Gastroesophageal sphincter (tissue), 4 donors: ENCODE measurements around the gene ARHGEF3. TPM values are rescaled to one million over a fixed set of nuclear protein-coding genes. Genes with fewer than 3 reads are reported as not detected.

Experiments used
- ATAC-seq: fragments of 150-250 bp; one replicate; pipeline ENCODE4 v1.9.1; 2016; ENCODE audit warnings: mild to moderate bottlenecking, moderate library complexity
- H3K27ac ChIP-seq, 4 donors: fragments of 200-600 bp; sonication (generic) in 3 of 4; 1 replicate in 3 of 4; 2 replicates in 1 of 4; pipeline ENCODE4 v1.5.1; 2016 to 2019
- H3K27me3 ChIP-seq: fragments of 200-600 bp; sonication (generic); one replicate; pipeline ENCODE4 v1.5.1; 2019
- H3K36me3 ChIP-seq, 2 donors: fragments of 200-600 bp; sonication (generic); one replicate each; pipeline ENCODE4 v1.5.1; 2019; ENCODE audit warnings: control low read depth in 1 of 2
- H3K4me1 ChIP-seq, 3 donors: fragments of 200-600 bp; sonication (generic); 1 replicate in 2 of 3; 2 replicates in 1 of 3; pipeline ENCODE4 v1.5.1; 2016 to 2019; ENCODE audit warnings: control low read depth in 2 of 3
- H3K4me3 ChIP-seq, 2 donors: fragments of 200-600 bp; sonication (generic); one replicate each; pipeline ENCODE4 v1.5.1; 2019; ENCODE audit warnings: mild to moderate bottlenecking in 1 of 2, moderate library complexity in 1 of 2
- H3K9me3 ChIP-seq, 3 donors: fragments of 200-600 bp; sonication (generic); one replicate each; pipeline ENCODE4 v1.5.1; 2017 to 2019; ENCODE audit warnings: control low read depth in 2 of 3
- EP300 ChIP-seq: sonication (generic); formaldehyde crosslinking; IDR thresholded peaks from one replicate; pipeline ENCODE4 v1.6.1; 2017; ENCODE audit warnings: antibody characterized with exemption, mild to moderate bottlenecking
- POLR2A ChIP-seq, 2 donors: fragments of 450-650 bp; IDR thresholded peaks; one replicate each; pipeline ENCODE4 v1.6.1; 2017; ENCODE audit warnings: antibody characterized with exemption in 2 of 2, mild to moderate bottlenecking in 2 of 2, moderate library complexity in 1 of 2
- POLR2AphosphoS5 ChIP-seq: sonication (generic); formaldehyde crosslinking; IDR thresholded peaks from one replicate; pipeline ENCODE4 v1.6.1; 2017; ENCODE audit warnings: antibody characterized with exemption
- WGBS, 2 donors: methylation state at CpG; one replicate each; pipeline ENCODE4 v1.1.5; 2018; ENCODE audit warnings: low coverage in 1 of 2; 5-methylcytosine and 5-hydroxymethylcytosine counted together
- total RNA-seq, 4 donors: library from RNA; depleted of rRNA; stranded (reverse); fragments of >200 nt; gene quantifications; one replicate each; pipeline ENCODE4 v1.1.0, GENCODE V29; 2016
- TF ChIP-seq, protein P1 (sequence below), 4 experiments: fragments of 200-600 bp in 2 of 4; fragments of 450-650 bp in 2 of 4; sonication (generic) in 1 of 4; IDR thresholded peaks; one replicate each; pipeline ENCODE4 v1.5.1; 2017 to 2019; ENCODE audit warnings: antibody characterized with exemption in 4 of 4, mild to moderate bottlenecking in 2 of 4, moderate library complexity in 2 of 4

Gene ARHGEF3
- total RNA-seq, 4 donors from 2014 or later: 10.1 to 21.6 (median 10.5) TPM

DNA sequence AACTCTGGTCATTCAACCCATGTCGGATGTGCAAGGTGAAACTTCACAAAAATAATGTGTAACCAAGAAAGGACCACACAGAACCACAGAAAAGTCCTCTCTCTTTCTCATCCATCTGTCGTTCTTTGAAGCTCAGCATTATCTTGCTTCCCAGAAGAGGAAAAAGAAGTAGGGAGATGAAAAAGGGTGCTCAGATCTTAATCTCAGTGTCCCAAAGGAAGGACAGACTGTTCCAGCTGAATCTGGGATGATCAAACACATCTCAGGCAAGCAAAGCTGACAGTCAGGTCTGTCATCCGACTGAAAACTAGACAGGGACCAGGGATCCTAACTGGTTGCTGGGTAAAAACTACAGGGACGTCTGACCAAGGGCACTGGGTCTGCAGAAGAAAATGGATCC lies 16.2 kb downstream of the ARHGEF3 start:
- peak overlapping the region in 1 of 4 donors; percentile 60 for H3K27ac ChIP-seq
- no peaks in the 10 kb centered on the region for H3K9me3 ChIP-seq
- no peaks in the 10 kb centered on the region for H3K36me3 ChIP-seq
- peaks cover 5 to 68% (median 18%) of the 10 kb centered on the region in 3 donors for H3K4me1 ChIP-seq
- ATAC-seq: no peak
- TF ChIP-seq POLR2AphosphoS5 (no peak), EP300 (no peak), POLR2A (IDR thresholded peaks at IDR 0.05) (no peak)
- TF ChIP-seq, protein P1, sequence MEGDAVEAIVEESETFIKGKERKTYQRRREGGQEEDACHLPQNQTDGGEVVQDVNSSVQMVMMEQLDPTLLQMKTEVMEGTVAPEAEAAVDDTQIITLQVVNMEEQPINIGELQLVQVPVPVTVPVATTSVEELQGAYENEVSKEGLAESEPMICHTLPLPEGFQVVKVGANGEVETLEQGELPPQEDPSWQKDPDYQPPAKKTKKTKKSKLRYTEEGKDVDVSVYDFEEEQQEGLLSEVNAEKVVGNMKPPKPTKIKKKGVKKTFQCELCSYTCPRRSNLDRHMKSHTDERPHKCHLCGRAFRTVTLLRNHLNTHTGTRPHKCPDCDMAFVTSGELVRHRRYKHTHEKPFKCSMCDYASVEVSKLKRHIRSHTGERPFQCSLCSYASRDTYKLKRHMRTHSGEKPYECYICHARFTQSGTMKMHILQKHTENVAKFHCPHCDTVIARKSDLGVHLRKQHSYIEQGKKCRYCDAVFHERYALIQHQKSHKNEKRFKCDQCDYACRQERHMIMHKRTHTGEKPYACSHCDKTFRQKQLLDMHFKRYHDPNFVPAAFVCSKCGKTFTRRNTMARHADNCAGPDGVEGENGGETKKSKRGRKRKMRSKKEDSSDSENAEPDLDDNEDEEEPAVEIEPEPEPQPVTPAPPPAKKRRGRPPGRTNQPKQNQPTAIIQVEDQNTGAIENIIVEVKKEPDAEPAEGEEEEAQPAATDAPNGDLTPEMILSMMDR (IDR thresholded peaks at IDR 0.05): no peak
- H3K27me3 ChIP-seq: no peaks in the 10 kb centered on the region
- 88 to 91% methylated on average over 3 to 4 of the region's 4 CpGs for WGBS, 2 donors
- H3K4me3 ChIP-seq: no peak overlapping the region

DNA sequence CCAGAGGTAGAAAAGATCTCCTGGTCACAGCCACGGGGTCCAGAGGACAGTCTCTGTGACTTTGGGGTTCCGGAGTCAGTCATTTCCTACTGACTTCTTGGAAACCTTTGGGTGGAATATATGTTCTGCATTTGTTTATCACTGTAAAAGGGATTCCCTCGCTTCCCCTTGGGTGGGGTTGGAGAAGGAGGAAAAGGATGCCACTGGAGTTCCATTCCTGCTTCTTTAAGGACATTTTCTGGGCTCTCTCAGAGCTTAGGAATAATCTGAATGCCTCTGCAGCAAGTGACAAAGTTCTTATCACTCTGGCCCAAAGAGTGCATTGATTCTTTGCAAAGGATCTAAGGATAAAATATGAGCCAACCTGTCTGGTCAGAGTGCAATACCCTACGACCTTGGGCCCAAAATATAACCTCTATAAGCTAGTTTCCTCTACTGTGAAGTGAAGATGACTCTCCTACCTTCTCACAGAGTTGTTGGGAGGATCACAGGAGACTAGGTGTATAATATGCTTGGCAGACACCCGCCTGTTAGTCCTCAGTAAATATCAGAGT lies 17.2 kb downstream of the ARHGEF3 start:
- 70 to 87% methylated on average over 1 to 3 of the region's 5 CpGs for WGBS, 2 donors
- ATAC-seq: no peak
- peak overlapping the region in 3 of 4 donors; percentile 45 to 60 (median 58) for H3K27ac ChIP-seq

DNA sequence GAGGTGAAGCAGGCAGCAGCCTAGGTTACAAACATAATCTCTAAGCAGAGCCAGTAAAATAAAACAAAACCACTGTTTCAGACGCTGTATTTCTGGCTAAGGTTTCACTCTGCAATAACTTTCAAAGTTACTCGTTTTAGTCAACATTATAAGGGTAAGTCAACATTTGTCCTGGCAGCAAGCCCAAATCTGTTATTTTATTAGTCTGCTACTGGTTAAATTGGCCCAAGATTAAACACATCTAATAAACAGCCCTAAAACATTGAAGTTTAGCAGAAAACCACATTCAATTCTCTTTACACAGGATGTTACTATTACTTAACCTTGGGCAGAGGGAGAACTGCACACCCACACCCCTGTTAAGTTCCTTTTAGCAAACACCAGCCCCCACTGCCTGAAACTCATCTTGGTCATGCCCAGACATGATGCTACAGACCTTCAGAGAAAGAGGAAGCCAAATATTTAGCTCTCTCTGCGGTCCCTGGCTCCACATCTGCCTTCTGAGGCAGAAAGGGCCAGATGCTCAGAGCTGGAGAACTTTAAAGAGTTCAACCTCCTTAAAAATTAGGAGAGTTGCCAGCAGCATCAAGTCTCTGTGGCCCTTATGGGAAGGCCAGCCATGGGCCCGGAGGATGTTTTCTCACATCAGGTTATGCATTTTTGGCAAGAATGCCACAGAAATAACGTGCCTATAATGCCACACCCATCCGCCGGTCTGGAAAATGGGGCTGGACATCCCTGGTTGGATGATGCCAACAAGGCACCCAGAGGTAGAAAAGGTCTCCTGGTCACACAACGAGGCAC lies 17.9 kb downstream of the ARHGEF3 start:
- no peaks in the 10 kb centered on the region for H3K27me3 ChIP-seq
- peak overlapping the region in 3 of 4 donors; percentile 45 to 60 (median 58) for H3K27ac ChIP-seq
- peak; percentile 73 for ATAC-seq
- 30 to 34% methylated on average over 2 to 6 of the region's 8 CpGs for WGBS, 2 donors
- peaks cover 2 to 52% (median 13%) of the 10 kb centered on the region in 3 donors for H3K4me1 ChIP-seq
- no peaks in the 10 kb centered on the region for H3K36me3 ChIP-seq
- no peaks in the 10 kb centered on the region for H3K9me3 ChIP-seq
- TF ChIP-seq POLR2AphosphoS5 (no peak), EP300 (no peak), POLR2A (IDR thresholded peaks at IDR 0.05) (no peak)
- TF ChIP-seq, protein P1 (IDR thresholded peaks at IDR 0.05): no peak
- H3K4me3 ChIP-seq: no peak overlapping the region

More for the DNA sequence above, 17.2 kb downstream of the ARHGEF3 start:
- no peaks in the 10 kb centered on the region for H3K9me3 ChIP-seq
- TF ChIP-seq, protein P1 (IDR thresholded peaks at IDR 0.05): no peak
- no peak for TF ChIP-seq EP300
- H3K36me3 ChIP-seq: no peaks in the 10 kb centered on the region
- H3K4me1 ChIP-seq: peaks cover 5 to 59% (median 18%) of the 10 kb centered on the region in 3 donors
- no peak overlapping the region for H3K4me3 ChIP-seq
- no peaks in the 10 kb centered on the region for H3K27me3 ChIP-seq

DNA sequence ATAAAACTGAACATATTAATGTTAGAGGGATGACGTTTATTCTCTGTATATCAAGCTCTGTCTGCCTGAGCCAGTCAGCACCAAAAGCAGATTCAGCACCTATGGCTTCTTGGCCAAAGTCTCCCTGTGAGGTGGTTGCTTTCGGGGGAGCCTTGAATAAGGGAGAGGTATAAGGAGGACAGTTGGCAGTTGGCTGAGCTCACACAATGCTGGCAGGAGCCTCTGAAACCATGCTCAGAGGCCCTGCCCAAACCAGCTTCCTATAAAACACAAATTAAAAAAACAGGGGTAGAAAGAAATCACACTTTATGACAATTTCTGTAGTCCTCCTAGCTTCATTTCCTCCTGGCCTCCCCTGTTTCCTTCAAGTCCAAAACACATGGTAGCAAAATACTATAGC lies 18.8 kb downstream of the ARHGEF3 start:
- ATAC-seq: no peak
- H3K36me3 ChIP-seq: no peaks in the 10 kb centered on the region
- TF ChIP-seq POLR2AphosphoS5 (no peak), EP300 (no peak), POLR2A (IDR thresholded peaks at IDR 0.05) (no peak)
- TF ChIP-seq, protein P1 (IDR thresholded peaks at IDR 0.05): no peak
- no peaks in the 10 kb centered on the region for H3K9me3 ChIP-seq
- peaks cover 2 to 45% (median 9%) of the 10 kb centered on the region in 3 donors for H3K4me1 ChIP-seq
- H3K4me3 ChIP-seq: no peak overlapping the region
- 56 to 81% methylated on average over 2 of the region's 2 CpGs for WGBS, 2 donors
- no peaks in the 10 kb centered on the region for H3K27me3 ChIP-seq
- H3K27ac ChIP-seq: peak overlapping the region in 3 of 4 donors; percentile 45 to 60 (median 58)

DNA sequence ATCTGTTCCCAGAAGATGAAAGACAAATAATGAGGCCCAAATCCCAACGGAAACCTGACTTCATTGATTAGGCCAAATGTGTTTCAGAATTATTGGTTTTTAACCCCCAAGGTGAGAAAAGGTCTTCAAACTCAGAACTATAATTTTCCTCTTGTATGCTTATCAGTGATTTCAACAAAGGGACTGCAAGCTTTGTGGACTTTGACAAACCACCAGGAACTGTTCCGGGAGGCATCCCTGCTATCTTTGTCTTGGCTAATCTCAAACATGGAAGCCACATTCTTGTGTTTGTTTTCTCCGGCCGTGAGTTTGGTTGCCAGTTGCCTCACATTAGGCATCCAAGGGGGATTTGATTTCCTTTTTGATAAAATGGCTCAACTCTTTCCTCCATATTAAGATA lies 19.5 kb downstream of the ARHGEF3 start:
- H3K27me3 ChIP-seq: no peaks in the 10 kb centered on the region
- no peaks in the 10 kb centered on the region for H3K36me3 ChIP-seq
- no peaks in the 10 kb centered on the region for H3K9me3 ChIP-seq
- 82 to 92% methylated on average over 4 of the region's 4 CpGs for WGBS, 2 donors
- no peak for TF ChIP-seq POLR2AphosphoS5
- TF ChIP-seq, protein P1 (IDR thresholded peaks at IDR 0.05): no peak
- no peak for TF ChIP-seq POLR2A (IDR thresholded peaks at IDR 0.05)
- no peak for TF ChIP-seq EP300
- no peak overlapping the region for H3K4me3 ChIP-seq
- no peak overlapping the region for H3K27ac ChIP-seq
- peaks cover 2 to 45% (median 9%) of the 10 kb centered on the region in 3 donors for H3K4me1 ChIP-seq
- ATAC-seq: no peak
